GM18505 (cell line): Measurements from ENCODE around the gene MAP4.

ENCODE experiments used
- ATAC-seq: cut with Tn5 transposase; IDR thresholded peaks from one replicate; pipeline ENCODE4 v1.9.1; 2021; ENCODE audit not compliant: unreplicated experiment
- POLR2A ChIP-seq: IDR thresholded peaks from 4 replicates; pipeline ENCODE4 v1.6.1; 2011; ENCODE audit warnings: borderline replicate concordance; ENCODE audit not compliant: insufficient read depth, insufficient read length; ENCODE audit errors: extremely low read depth

The MAP4 gene

DNA sequence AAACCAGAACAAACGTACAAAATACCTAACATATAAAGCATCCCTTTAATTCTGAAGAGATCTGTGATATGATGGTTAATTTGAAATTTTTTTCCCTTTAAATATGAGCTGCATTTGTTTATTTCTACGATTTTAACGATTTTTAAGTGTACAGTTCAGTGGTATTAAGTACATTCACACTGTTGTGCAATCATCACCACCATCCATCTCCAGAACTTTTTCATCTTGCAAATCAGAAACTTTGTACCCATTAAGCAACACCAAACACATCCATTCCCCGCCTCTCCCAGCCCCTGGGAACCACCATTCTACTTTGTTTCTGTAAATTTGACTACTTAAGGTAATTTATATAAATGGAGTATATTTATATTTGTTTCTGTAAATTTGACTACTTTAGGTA lies 51.5 kb downstream of the MAP4 start:
- TF ChIP-seq POLR2A, result no peak
- no peak for ATAC-seq

DNA sequence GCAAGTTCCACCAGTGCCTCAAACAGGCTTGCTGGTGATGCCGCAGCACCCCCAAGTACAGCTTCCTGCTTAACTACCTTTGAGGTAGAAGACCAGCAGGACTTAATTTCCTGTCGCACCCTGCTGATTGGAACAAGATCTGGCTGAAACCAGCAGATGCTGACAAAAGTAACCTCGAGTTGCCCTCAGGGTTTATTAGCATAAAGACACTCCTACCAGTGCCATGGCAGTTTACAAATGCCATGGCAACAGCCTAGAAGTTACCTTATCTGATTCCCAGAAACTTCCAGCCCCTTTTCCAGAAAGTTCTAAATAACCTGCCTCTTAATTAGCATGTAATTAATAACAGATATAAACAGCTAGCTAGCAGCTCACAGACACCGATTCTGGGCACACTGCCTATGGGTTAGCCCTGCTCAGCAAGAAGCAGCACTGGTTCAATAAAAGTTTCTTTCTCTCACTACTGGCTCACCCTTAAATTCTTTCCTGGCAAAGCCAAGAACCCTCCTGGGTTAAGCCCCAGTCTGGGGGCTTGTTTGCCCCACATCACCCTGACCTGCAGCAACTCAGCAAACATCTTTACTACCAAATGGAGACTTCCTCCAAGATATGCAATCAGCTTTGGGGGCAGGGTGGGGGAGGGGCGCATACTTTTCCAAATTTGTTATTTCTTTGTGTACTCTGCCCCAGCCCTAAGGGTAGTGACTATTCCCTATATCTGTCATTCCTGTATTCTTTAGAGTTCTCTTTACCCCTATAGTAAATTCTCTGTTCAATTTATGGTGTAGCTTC lies 54.2 kb downstream of the MAP4 start:
- no peak for TF ChIP-seq POLR2A
- ATAC-seq, result no peak

DNA sequence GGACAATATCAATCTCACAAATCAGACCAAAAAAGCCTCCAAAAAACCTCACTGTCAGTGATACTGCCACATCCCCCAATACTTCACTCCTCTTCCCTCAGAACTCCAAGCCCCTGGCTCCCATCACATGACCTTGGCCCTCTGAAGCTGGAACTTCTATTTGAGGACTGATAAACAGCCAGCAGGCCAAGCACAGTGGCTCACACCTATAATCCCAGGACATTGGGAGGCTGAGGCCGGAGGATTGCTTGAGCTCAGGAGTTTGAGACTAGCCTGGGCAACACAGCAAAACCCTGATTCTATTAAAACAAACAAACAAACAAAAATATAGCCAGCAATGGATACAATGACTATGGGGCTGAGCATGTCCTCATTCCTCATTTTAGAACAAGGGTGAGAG lies 55.2 kb downstream of the MAP4 start:
- no peak for ATAC-seq
- no peak for TF ChIP-seq POLR2A

DNA sequence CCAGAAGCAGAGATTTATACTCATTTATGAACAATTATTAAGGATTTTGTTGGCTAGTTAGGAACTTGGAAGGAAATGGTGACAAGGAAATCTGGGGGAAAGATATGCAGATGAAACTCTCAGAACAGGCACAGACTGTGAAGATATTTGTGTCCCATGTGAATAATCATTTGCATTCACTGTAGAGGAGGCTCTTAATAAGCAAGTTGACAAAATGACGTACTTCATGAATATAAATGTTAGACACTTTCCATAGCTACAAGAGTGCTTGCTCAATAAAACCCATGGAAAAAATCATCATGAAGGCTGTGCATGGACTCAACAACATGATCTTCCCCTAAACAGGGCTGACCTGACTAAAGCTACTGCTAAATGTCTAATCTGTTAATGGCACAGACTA lies 59.7 kb downstream of the MAP4 start:
- TF ChIP-seq POLR2A, result no peak
- ATAC-seq, result no peak

DNA sequence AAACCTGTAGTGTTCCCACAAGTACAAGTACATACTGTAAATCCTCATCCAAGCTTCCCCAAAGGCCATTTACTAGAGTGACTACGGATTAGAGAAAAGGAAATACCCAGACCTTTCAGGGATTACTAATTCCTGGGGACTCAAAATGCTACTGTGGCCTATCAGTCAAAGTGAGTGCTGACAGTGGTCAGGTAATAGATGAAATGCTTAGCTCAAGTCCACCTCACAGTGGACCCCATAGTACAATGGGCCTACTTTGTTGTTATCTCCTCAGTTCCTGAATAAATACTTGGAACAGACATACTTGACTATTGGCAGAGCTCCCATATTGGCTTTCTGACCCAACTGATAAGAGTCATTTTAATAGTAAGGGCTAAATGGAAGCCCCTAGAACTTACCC lies 61.6 kb downstream of the MAP4 start:
- no peak for TF ChIP-seq POLR2A
- ATAC-seq, result no peak

DNA sequence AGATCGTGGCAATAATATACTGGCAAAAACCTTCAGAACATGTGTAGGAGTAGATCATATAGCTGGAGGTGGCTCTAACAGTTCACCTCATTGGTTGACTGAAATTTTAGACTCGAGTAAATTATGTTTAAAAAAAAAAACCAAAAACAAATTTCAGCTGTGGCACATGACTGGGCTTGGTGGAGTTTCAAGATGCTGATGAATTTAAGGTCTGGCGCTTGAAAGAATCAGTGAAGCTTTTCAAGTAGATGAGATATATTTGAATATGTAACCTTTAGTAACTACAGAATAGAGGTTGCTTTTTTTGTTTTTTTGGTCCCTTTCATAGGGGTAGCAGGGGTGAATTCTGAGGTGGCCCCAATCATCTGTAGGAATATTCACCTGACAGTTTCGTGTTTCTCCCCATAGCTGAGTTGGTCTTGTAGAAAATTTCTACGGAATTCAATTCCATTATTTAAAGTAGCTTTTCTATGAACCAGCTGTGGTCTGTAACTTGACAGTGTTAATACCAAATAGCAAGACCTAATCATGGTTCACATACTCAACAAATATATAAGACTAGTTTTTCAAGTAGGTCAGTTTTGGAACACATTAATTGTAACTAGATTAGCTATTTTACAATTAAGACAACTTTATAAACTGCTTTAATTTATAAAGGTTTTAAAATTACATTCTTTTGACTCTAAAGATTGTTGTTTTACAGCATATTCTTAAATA lies 65.6 kb downstream of the MAP4 start:
- no peak for ATAC-seq
- TF ChIP-seq POLR2A, result no peak

DNA sequence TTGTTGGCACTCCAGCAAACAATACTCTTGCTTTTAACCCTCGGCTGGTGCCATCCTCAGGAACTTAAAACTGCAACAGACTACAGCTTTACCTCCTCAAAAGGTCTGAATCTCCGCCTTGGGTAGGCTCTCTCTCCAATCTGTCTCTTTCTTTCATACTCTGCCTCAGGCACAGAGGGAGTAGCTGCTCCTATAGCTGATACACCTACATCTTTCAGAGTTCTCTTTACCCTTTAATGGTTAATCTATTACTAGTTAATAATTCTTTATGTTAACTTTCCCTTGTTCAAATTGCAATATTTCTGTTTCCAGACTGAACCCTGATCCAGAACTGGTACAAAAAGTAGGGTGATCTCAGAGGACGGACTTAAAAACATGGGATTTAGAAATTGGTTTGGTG lies 66.2 kb downstream of the MAP4 start:
- no peak for ATAC-seq
- no peak for TF ChIP-seq POLR2A

DNA sequence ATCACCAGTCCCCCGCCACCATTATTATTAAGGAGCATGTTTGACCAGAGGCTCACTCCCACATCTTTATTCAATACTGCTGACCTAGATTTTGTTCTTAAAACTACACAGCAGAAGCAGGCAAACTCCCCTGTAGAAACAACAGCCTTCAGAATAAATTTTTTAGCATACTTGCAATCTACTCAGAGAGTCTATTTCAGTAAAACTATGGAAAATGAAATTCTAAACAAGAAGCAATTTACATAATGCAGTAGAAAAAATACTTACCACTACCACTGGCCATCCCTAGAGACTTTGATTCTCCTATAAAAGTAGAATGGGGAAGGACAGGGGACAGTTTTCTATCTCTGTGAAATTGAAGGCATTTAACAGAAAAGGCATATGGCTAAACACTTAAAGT lies 76.0 kb downstream of the MAP4 start:
- no peak for ATAC-seq
- no peak for TF ChIP-seq POLR2A

DNA sequence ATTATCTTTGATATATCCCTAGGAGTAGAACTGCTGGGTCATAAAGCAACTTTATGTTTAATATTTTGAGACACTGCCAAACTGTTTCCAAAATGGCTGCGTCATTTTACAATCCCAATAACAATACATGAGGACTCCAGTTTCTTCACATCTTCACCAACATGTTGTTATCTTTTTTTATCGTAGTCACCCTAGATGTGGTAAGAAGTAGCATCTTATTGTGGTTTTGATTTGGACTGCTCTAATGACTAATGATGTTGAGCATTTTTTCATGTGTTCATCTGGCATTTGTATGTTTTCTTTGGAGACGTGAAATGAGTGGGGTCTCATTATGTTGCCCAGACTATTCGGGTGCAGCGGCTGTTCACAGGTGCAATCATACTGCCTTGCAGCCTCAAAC lies 83.8 kb downstream of the MAP4 start:
- ATAC-seq, result no peak
- no peak for TF ChIP-seq POLR2A

DNA sequence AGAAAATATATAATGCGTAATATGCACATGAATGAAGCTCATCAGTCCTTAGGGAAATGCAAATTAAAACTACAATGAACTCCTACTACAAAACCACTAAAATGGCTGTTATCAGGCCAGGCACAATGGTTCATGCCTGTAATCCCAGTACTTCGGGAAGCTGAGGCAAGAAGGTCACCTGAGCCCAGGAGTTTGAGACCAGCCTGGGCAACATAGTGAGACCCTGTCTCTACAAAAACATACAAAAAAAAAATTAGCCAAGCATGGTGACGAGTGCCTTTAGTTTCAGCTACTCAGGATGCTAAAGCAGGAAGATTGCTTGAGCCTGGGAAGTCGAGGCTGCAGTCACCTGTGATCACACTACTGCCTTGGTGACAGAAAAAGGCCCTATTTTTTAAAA lies 85.2 kb downstream of the MAP4 start:
- ATAC-seq, result no peak

DNA sequence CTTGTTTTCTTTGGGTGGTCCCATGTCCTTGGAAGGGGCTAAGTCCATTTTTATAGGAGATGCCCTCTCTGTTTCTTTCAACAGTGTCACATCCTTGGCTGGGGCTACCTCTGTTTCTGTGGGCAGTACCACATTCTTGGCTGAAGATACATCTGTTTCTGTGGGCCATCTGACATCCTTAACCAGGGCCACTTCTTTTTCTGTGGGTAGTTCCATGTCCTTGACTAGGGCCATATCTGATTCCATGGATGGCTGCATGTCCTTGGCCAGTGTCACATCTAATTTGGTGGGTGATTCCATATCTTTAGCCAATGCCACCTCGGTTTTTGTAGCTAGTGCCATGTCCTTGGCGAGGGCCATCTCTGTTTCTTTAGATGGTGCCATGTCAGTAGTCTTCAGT lies 99.5 kb downstream of the MAP4 start:
- no peak for ATAC-seq
- no peak for TF ChIP-seq POLR2A

More for the DNA sequence above, 85.2 kb downstream of the MAP4 start:
- TF ChIP-seq POLR2A, result no peak

DNA sequence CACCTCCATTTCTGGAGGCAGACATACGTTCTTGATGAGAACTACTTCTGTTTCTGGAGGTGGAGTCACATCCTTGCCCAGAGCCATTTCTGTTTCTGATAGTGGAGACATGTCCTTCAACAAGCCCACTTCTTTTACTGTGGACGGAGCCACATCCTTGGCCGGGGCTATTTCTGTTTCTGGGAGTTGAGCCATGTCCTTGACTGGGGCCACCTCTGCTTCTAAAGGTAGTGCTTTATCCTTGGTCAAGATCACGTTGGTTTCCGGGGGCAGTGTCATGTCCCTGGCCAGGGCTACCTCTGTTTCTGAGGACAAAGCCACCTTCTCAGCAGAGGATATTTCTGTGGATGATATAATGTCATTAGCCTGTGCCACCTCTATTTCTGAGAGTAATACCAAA lies 100.0 kb downstream of the MAP4 start:
- ATAC-seq, result no peak
- TF ChIP-seq POLR2A, result no peak

DNA sequence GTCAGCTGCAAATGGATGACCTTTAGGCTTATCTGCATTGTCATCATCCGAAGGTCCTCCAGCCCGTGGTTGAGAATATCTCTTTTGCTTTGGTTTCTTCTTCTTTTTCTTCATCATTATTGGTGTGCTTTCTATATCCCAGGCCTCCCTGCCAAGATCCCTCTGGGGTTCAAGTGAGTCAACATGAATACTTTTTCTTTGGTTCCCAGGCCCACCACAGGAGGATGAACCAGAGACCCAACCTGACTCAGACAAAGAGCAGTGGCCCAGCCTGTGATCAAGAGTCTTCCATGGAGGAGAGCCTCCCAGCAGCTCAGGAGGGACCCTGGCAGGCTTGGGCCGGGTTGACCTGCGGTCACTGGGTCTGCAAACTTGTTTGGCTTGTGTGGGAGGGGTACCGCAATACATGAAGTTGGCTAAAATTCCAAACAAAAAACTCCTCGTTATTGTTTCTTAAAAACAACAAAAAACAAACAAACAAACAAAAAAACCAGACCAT lies 104.2 kb downstream of the MAP4 start:
- no peak for ATAC-seq
- no peak for TF ChIP-seq POLR2A
